Measurements from ENCODE around the gene IL23R. TPM values are rescaled to one million over a fixed set of nuclear protein-coding genes. Genes with fewer than 3 reads are reported as not detected.

Gene IL23R
- total and polyA plus RNA-seq, 4 donors = 0.21 TPM; not detected in 3

DNA sequence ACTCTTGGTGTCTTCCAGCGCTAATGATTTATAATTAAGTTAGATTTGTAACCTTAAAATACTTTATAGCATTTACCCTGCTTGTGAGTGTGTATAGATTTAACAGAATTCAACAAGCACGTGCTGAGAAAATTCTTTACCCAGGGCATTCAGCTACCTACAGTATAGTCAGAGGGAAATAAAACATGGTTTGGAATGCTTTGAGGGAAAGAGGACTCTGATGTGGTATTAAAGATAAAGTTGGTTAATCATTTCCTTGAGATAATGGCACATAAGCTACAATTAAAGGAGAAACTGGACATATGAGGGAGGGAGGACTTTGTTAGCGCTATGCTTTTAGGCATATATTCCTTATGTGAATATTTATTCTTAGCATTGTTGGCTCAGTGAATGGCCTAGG lies 115.0 kb downstream of the IL23R start:
- Histone ChIP-seq H3K27me3 (ENCODE audit: control insufficient read depth in 1 of 2, insufficient read depth in 2 of 2, low read length in 1 of 2) (no peaks in the 10 kb centered on the region), H3K27ac (ENCODE audit: low read depth in 1 of 2, low read length in 2 of 2) (no peak overlapping the region), H3K36me3 (ENCODE audit: control insufficient read depth in 1 of 2, insufficient read depth in 2 of 2, low read length in 1 of 2) (no peaks in the 10 kb centered on the region), H3K4me3 (ENCODE audit: low read length in 2 of 2) (no peak overlapping the region), H3K4me1 (ENCODE audit: control insufficient read depth in 1 of 2, insufficient read depth in 2 of 2, low read length in 2 of 2) (no peaks in the 10 kb centered on the region), H3K9me3 (ENCODE audit: control insufficient read depth, low read length) (no peaks in the 10 kb centered on the region)
- intact Hi-C loops (cut with DNase I) = no loop called here
- ATAC-seq (ENCODE audit: low FRiP score) (no peak), DNase-seq (no peak)
- 53 to 60% methylated on average over 3 of the region's 3 CpGs for WGBS, 2 donors

DNA sequence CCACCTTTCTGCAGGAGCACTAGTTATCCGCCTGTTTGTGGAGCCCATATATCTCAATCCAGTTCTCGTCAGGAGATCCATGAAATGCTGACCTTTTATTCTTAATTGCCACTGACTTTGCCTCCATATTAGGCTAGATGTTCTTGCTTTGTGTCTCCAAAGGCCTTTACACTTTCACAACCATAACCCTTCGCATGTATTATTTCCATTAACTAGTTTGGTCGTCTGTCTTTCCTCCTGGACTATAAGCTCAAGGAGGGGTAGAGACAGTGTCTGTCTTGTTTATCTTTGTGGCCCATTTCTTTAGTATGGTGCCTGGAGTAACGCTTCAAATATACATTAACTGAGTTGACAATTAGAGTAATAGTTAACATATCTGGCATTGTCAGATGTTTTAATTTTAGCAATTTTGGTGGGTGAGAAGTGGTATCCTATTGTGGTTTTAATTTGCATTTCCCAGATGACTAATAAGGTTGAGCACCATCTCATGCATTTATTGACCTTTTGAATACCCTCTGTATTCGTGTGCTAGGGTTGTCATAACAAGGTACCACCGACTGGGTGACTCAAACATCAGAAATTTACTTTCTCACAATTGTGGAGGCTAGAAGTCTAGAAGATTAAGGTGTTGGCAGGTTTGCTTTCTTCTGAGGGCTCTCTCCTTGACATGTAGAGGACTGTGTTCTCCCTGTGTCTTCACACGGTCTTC lies 119.7 kb downstream of the IL23R start:
- Histone ChIP-seq H3K4me3 (ENCODE audit: low read length in 2 of 2) (no peak overlapping the region), H3K27ac (ENCODE audit: low read depth in 1 of 2, low read length in 2 of 2) (no peak overlapping the region), H3K36me3 (ENCODE audit: control insufficient read depth in 1 of 2, insufficient read depth in 2 of 2, low read length in 1 of 2) (no peaks in the 10 kb centered on the region), H3K4me1 (ENCODE audit: control insufficient read depth in 1 of 2, insufficient read depth in 2 of 2, low read length in 2 of 2) (no peaks in the 10 kb centered on the region), H3K27me3 (ENCODE audit: control insufficient read depth in 1 of 2, insufficient read depth in 2 of 2, low read length in 1 of 2) (no peaks in the 10 kb centered on the region), H3K9me3 (ENCODE audit: control insufficient read depth, low read length) (no peaks in the 10 kb centered on the region)
- intact Hi-C loops (cut with DNase I) = no loop called here
- ATAC-seq (ENCODE audit: low FRiP score) (no peak), DNase-seq (no peak)
- 82 to 83% methylated on average over 8 of the region's 8 CpGs for WGBS, 2 donors

GRCh38 chr1:67290236-67290635 lies 124.0 kb downstream of the IL23R start:
- peaks cover 0 to 1% of the 10 kb centered on the region in 2 donors for H3K4me1 ChIP-seq (ENCODE audit: control insufficient read depth in 1 of 2, insufficient read depth in 2 of 2, low read length in 2 of 2)
- intact Hi-C loops (cut with DNase I) = no loop called here
- H3K4me3 ChIP-seq (ENCODE audit: low read length in 2 of 2) = no peak overlapping the region
- 50 to 58% methylated on average over 4 of the region's 4 CpGs for WGBS, 2 donors
- no peaks in the 10 kb centered on the region for H3K27me3 ChIP-seq (ENCODE audit: control insufficient read depth in 1 of 2, insufficient read depth in 2 of 2, low read length in 1 of 2)
- ATAC-seq (ENCODE audit: low FRiP score) (no peak), DNase-seq (no peak)
- H3K9me3 ChIP-seq (ENCODE audit: control insufficient read depth, low read length) = peaks cover 2% of the 10 kb centered on the region
- H3K36me3 ChIP-seq (ENCODE audit: control insufficient read depth in 1 of 2, insufficient read depth in 2 of 2, low read length in 1 of 2) = no peaks in the 10 kb centered on the region
- H3K27ac ChIP-seq (ENCODE audit: low read depth in 1 of 2, low read length in 2 of 2) = no peak overlapping the region

DNA sequence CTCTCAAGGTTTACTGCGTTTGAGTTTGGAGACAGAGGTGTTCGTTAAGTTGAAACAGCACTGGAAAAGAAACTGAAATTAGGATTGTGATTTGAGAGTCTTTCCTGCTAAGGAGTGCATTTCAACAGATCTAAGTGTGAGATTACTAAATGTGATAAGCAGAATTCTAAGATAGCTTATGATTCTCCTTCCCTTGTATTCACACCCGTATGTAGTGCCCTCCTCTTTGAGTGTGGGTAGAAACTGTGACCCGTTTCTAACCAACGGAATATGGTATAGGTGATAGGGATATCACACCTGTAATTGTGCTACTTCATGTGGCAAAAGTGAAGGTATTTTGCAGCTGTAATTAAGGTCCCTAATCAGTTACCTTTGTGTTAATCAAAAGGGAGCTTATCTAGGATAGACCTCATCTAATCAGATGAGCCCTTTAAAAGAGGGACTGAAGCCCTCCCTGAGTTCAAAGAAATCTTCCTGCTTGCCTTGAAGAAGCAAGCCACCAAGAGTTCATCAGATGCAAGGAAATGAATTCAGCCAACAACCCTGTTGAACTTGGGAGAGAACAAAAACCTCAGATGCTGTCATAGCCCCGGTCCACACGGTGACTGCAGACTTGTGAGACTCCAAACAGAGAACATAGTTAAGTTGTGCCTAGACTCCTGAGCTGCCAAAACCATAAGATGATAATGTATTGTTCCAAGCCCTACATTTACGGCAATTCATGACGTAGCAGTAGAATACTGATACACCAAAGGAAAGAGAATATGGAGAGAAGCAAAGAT lies 128.8 kb downstream of the IL23R start:
- ATAC-seq (ENCODE audit: low FRiP score) (no peak), DNase-seq (no peak)
- 83 to 87% methylated on average over 9 of the region's 9 CpGs for WGBS, 2 donors
- Histone ChIP-seq H3K4me3 (ENCODE audit: low read length in 2 of 2) (no peak overlapping the region), H3K36me3 (ENCODE audit: control insufficient read depth in 1 of 2, insufficient read depth in 2 of 2, low read length in 1 of 2) (no peaks in the 10 kb centered on the region), H3K9me3 (ENCODE audit: control insufficient read depth, low read length) (peaks cover 2% of the 10 kb centered on the region), H3K4me1 (ENCODE audit: control insufficient read depth in 1 of 2, insufficient read depth in 2 of 2, low read length in 2 of 2) (peaks cover 0 to 1% of the 10 kb centered on the region in 2 donors), H3K27me3 (ENCODE audit: control insufficient read depth in 1 of 2, insufficient read depth in 2 of 2, low read length in 1 of 2) (no peaks in the 10 kb centered on the region), H3K27ac (ENCODE audit: low read depth in 1 of 2, low read length in 2 of 2) (no peak overlapping the region)
- intact Hi-C loops (cut with DNase I) = no loop called here

- H3K36me3 ChIP-seq (ENCODE audit: control insufficient read depth in 1 of 2, insufficient read depth in 2 of 2, low read length in 1 of 2) = no peaks in the 10 kb centered on the region
- 38 to 46% methylated on average over 2 of the region's 2 CpGs for WGBS, 2 donors
- intact Hi-C loops (cut with DNase I) = no loop called here
- ATAC-seq (ENCODE audit: low FRiP score) (no peak), DNase-seq (no peak)
- no peak overlapping the region for H3K27ac ChIP-seq (ENCODE audit: low read depth in 1 of 2, low read length in 2 of 2)
- no peak overlapping the region for H3K4me3 ChIP-seq (ENCODE audit: low read length in 2 of 2)
- H3K4me1 ChIP-seq (ENCODE audit: control insufficient read depth in 1 of 2, insufficient read depth in 2 of 2, low read length in 2 of 2) = no peaks in the 10 kb centered on the region
- no peaks in the 10 kb centered on the region for H3K9me3 ChIP-seq (ENCODE audit: control insufficient read depth, low read length)
- no peaks in the 10 kb centered on the region for H3K27me3 ChIP-seq (ENCODE audit: control insufficient read depth in 1 of 2, insufficient read depth in 2 of 2, low read length in 1 of 2)
Observed at GRCh38 chr1:67298762-67299161, 132.5 kb downstream of the IL23R start.

DNA sequence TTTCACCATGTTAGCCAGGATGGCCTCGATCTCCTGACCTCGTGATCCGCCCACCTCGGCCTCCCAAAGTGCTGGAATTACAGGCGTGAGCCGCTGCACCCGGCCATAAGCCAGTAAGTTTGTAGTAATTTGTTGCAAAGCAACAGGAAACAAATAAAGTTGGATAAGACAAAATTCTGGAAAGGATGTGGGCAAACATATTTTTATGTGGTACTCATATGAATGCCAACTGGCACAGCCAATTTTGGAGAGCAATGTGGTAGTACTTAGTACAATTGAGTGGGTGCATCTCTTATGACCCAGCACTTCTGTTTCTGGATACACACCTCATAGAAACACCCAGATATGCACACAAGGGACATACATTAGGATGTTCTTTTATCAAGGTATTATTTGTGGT lies 133.0 kb downstream of the IL23R start:
- Histone ChIP-seq H3K27ac (ENCODE audit: low read depth in 1 of 2, low read length in 2 of 2) (no peak overlapping the region), H3K27me3 (ENCODE audit: control insufficient read depth in 1 of 2, insufficient read depth in 2 of 2, low read length in 1 of 2) (no peaks in the 10 kb centered on the region), H3K36me3 (ENCODE audit: control insufficient read depth in 1 of 2, insufficient read depth in 2 of 2, low read length in 1 of 2) (no peaks in the 10 kb centered on the region), H3K4me3 (ENCODE audit: low read length in 2 of 2) (no peak overlapping the region), H3K4me1 (ENCODE audit: control insufficient read depth in 1 of 2, insufficient read depth in 2 of 2, low read length in 2 of 2) (no peaks in the 10 kb centered on the region), H3K9me3 (ENCODE audit: control insufficient read depth, low read length) (no peaks in the 10 kb centered on the region)
- DNase-seq (no peak), ATAC-seq (ENCODE audit: low FRiP score) (no peak)
- 86 to 96% methylated on average over 7 of the region's 7 CpGs for WGBS, 2 donors
- intact Hi-C loops (cut with DNase I) = no loop called here

DNA sequence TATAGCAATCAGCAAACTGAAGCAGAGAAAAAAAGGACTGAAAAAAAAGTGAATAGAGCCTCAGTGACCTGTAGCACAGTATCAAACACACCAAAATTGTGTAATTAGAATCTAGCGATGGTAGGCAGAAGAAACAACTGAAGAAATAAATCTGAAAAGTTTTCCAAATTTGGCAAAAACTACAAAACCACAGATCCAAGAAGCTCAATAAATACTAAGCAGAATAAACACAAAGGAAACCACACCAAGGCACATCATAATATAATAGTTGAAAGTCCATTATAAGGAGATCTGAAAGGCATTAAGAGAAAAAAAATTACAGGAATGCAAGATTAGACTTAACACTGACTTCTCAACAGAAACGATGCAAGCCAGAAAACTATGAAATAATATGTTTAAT lies 134.3 kb downstream of the IL23R start:
- no peak overlapping the region for H3K27ac ChIP-seq (ENCODE audit: low read depth in 1 of 2, low read length in 2 of 2)
- DNase-seq (no peak), ATAC-seq (ENCODE audit: low FRiP score) (no peak)
- H3K36me3 ChIP-seq (ENCODE audit: control insufficient read depth in 1 of 2, insufficient read depth in 2 of 2, low read length in 1 of 2) = no peaks in the 10 kb centered on the region
- H3K27me3 ChIP-seq (ENCODE audit: control insufficient read depth in 1 of 2, insufficient read depth in 2 of 2, low read length in 1 of 2) = no peaks in the 10 kb centered on the region
- no peaks in the 10 kb centered on the region for H3K9me3 ChIP-seq (ENCODE audit: control insufficient read depth, low read length)
- 41 to 42% methylated on average over 2 of the region's 2 CpGs for WGBS, 2 donors
- H3K4me3 ChIP-seq (ENCODE audit: low read length in 2 of 2) = no peak overlapping the region
- intact Hi-C loops (cut with DNase I) = no loop called here
- no peaks in the 10 kb centered on the region for H3K4me1 ChIP-seq (ENCODE audit: control insufficient read depth in 1 of 2, insufficient read depth in 2 of 2, low read length in 2 of 2)

DNA sequence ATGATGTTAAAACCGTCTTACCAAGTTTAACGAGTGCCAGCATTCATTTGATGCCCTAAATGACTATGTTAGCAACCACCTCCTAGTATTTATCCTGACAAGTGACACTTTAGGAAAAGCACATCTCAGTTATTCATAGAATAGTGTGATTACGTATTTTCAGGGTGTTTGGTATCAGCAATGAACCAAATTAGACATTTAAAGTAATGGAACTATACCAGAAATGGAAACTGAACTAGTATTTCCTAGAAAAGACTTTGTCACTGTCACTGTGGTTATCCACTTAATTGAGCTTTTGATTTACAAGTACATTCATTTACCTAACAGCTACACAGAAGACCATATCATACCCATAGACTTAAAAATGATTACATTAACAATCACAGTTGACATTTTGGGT lies 137.8 kb downstream of the IL23R start:
- Histone ChIP-seq H3K9me3 (ENCODE audit: control insufficient read depth, low read length) (no peaks in the 10 kb centered on the region), H3K27me3 (ENCODE audit: control insufficient read depth in 1 of 2, insufficient read depth in 2 of 2, low read length in 1 of 2) (no peaks in the 10 kb centered on the region), H3K36me3 (ENCODE audit: control insufficient read depth in 1 of 2, insufficient read depth in 2 of 2, low read length in 1 of 2) (no peaks in the 10 kb centered on the region), H3K4me1 (ENCODE audit: control insufficient read depth in 1 of 2, insufficient read depth in 2 of 2, low read length in 2 of 2) (no peaks in the 10 kb centered on the region), H3K4me3 (ENCODE audit: low read length in 2 of 2) (no peak overlapping the region), H3K27ac (ENCODE audit: low read depth in 1 of 2, low read length in 2 of 2) (no peak overlapping the region)
- intact Hi-C loops (cut with DNase I) = no loop called here
- DNase-seq (no peak), ATAC-seq (ENCODE audit: low FRiP score) (no peak)
- 72 to 80% methylated on average over 3 of the region's 3 CpGs for WGBS, 2 donors

GRCh38 chr1:67306547-67306946 lies 140.3 kb downstream of the IL23R start:
- Histone ChIP-seq H3K36me3 (ENCODE audit: control insufficient read depth in 1 of 2, insufficient read depth in 2 of 2, low read length in 1 of 2) (no peaks in the 10 kb centered on the region), H3K27me3 (ENCODE audit: control insufficient read depth in 1 of 2, insufficient read depth in 2 of 2, low read length in 1 of 2) (no peaks in the 10 kb centered on the region), H3K27ac (ENCODE audit: low read depth in 1 of 2, low read length in 2 of 2) (no peak overlapping the region), H3K9me3 (ENCODE audit: control insufficient read depth, low read length) (no peaks in the 10 kb centered on the region), H3K4me3 (ENCODE audit: low read length in 2 of 2) (no peak overlapping the region), H3K4me1 (ENCODE audit: control insufficient read depth in 1 of 2, insufficient read depth in 2 of 2, low read length in 2 of 2) (no peaks in the 10 kb centered on the region)
- intact Hi-C loops (cut with DNase I) = no loop called here
- DNase-seq (no peak), ATAC-seq (ENCODE audit: low FRiP score) (no peak)
- WGBS, 2 donors = 87 to 89% methylated on average over 7 of the region's 7 CpGs

Measured in aorta (tissue), 5 donors.